ENCODE results near the gene HSH2D. TPM values are rescaled to one million over a fixed set of nuclear protein-coding genes. Genes with fewer than 3 reads are reported as not detected.

HSH2D gene
- polyA plus RNA-seq, 1 of the 3 experiments (the other 2 are of a cell fraction): not detected

- CTCF ChIA-PET: no interaction called here
These were observed 59.9 kb downstream of the HSH2D start for GRCh38 chr19:16203256-16204004.

GRCh38 chr19:16204005-16204294 is 60.5 kb downstream of the HSH2D start:
- POLR2A ChIA-PET: interaction anchor here (0.6 kb wide), 1 partner anchor 149 kb away, joined by 6 read pairs; no protein-coding TSS in a partner anchor
- DNase-seq: peak; percentile 15

More at GRCh38 chr19:16203256-16204004, 59.9 kb downstream of the HSH2D start:
- H3K4me3 ChIP-seq (ENCODE audit: low read depth in 2 of 2, low read length in 1 of 2): no peak overlapping the region
- POLR2A ChIA-PET: interaction anchor here (0.6 kb wide), 1 partner anchor 150 kb away, joined by 6 read pairs; no protein-coding TSS in a partner anchor
- TF ChIP-seq NRF1 (IDR thresholded peaks at IDR 0.05; ENCODE audit: low read depth, low read length): no peak
- TF ChIP-seq POLR2AphosphoS5 (IDR thresholded peaks at IDR 0.05; ENCODE audit: low read depth, low read length): no peak
- TF ChIP-seq RXRA (IDR thresholded peaks at IDR 0.05; ENCODE audit: borderline replicate concordance, low read depth): no peak
- TF ChIP-seq TAF1 (IDR thresholded peaks at IDR 0.05; ENCODE audit: borderline replicate concordance, low read depth, low read length): no peak
- TF ChIP-seq MEF2A (IDR thresholded peaks at IDR 0.05; ENCODE audit: borderline replicate concordance, low read depth): no peak
- no peak for TF ChIP-seq CTCF (IDR thresholded peaks at IDR 0.05)
- no peak for TF ChIP-seq TEAD4 (IDR thresholded peaks at IDR 0.05; ENCODE audit: borderline replicate concordance, insufficient read depth)
- TF ChIP-seq YY1 (IDR thresholded peaks at IDR 0.05; ENCODE audit: low read depth): no peak
- TF ChIP-seq EZH2phosphoT487 (IDR thresholded peaks at IDR 0.05; ENCODE audit: borderline replicate concordance, low read depth): no peak
- TF ChIP-seq JUND (IDR thresholded peaks at IDR 0.05): no peak
- no peak for TF ChIP-seq NFIC (IDR thresholded peaks at IDR 0.05; ENCODE audit: borderline replicate concordance)
- no peak for TF ChIP-seq ELF1 (IDR thresholded peaks at IDR 0.05)
- TF ChIP-seq FOSL2 (IDR thresholded peaks at IDR 0.05; ENCODE audit: borderline replicate concordance, low read depth): no peak
- H3K27ac ChIP-seq (ENCODE audit: low read depth in 2 of 2, low read length in 1 of 2): no peak overlapping the region
- peaks cover 44% of the 10 kb centered on the region for H3K79me2 ChIP-seq (ENCODE audit: insufficient read depth)
- H3K9me3 ChIP-seq: no peaks in the 10 kb centered on the region
- peaks cover 6 to 29% of the 10 kb centered on the region in 2 experiments; a peak in 1 of 4 replicates for H3K4me1 ChIP-seq (ENCODE audit: control insufficient read depth in 1 of 2, insufficient read depth in 2 of 2, low read depth in 1 of 2, low read length in 1 of 2)
- no peaks in the 10 kb centered on the region for H3K27me3 ChIP-seq (ENCODE audit: insufficient read depth)
- H3K36me3 ChIP-seq (replicated peaks in 1 of 2; ENCODE audit: control insufficient read depth in 1 of 2, insufficient read depth in 2 of 2, low read length in 1 of 2): peaks cover 0 to 76% of the 10 kb centered on the region in 2 experiments
- no peak overlapping the region for H2AFZ ChIP-seq (ENCODE audit: low read depth)
- peaks cover 43% of the 10 kb centered on the region for H4K20me1 ChIP-seq (ENCODE audit: insufficient read depth)
- no peaks in the 10 kb centered on the region for H3K9me2 ChIP-seq
- no peaks in the 10 kb centered on the region for H3F3A ChIP-seq (replicated peaks; ENCODE audit: insufficient read depth)
- 89% methylated on average over 8 of the region's 19 CpGs for WGBS (ENCODE audit: low lambda C conversion rate)
- no peak overlapping the region for H3K4me2 ChIP-seq
- H3K9ac ChIP-seq: no peak overlapping the region
- no peak for DNase-seq

More at GRCh38 chr19:16204005-16204294, 60.5 kb downstream of the HSH2D start:
- H3K27ac ChIP-seq (ENCODE audit: low read depth in 2 of 2, low read length in 1 of 2): no peak overlapping the region
- H3F3A ChIP-seq (replicated peaks; ENCODE audit: insufficient read depth): no peaks in the 10 kb centered on the region
- no peaks in the 10 kb centered on the region for H3K27me3 ChIP-seq (ENCODE audit: insufficient read depth)
- H3K36me3 ChIP-seq (replicated peaks in 1 of 2; ENCODE audit: control insufficient read depth in 1 of 2, insufficient read depth in 2 of 2, low read length in 1 of 2): peaks cover 3 to 81% of the 10 kb centered on the region in 2 experiments
- 88% methylated on average over 5 of the region's 5 CpGs for WGBS (ENCODE audit: low lambda C conversion rate)
- peaks cover 4 to 25% of the 10 kb centered on the region in 2 experiments; a peak in 1 of 4 replicates for H3K4me1 ChIP-seq (ENCODE audit: control insufficient read depth in 1 of 2, insufficient read depth in 2 of 2, low read depth in 1 of 2, low read length in 1 of 2)
- TF ChIP-seq ZBTB33 (IDR thresholded peaks at IDR 0.05; ENCODE audit: borderline replicate concordance, low read depth) (no peak), IRF3 (IDR thresholded peaks at IDR 0.05; ENCODE audit: low read depth, low read length) (no peak), POLR2AphosphoS5 (IDR thresholded peaks at IDR 0.05; ENCODE audit: low read depth, low read length) (no peak), EZH2phosphoT487 (IDR thresholded peaks at IDR 0.05; ENCODE audit: borderline replicate concordance, low read depth) (no peak), RXRA (IDR thresholded peaks at IDR 0.05; ENCODE audit: borderline replicate concordance, low read depth) (no peak), CHD2 (IDR thresholded peaks at IDR 0.05; ENCODE audit: low read length, partially characterized antibody) (no peak), MEF2A (IDR thresholded peaks at IDR 0.05; ENCODE audit: borderline replicate concordance, low read depth) (no peak), FOXM1 (IDR thresholded peaks at IDR 0.05; ENCODE audit: low read depth) (no peak), USF1 (IDR thresholded peaks at IDR 0.05; ENCODE audit: borderline replicate concordance, low read depth) (no peak), TEAD4 (IDR thresholded peaks at IDR 0.05; ENCODE audit: borderline replicate concordance, insufficient read depth) (no peak), YY1 (IDR thresholded peaks at IDR 0.05; ENCODE audit: low read depth) (no peak), ELF1 (IDR thresholded peaks at IDR 0.05) (no peak), RFX5 (IDR thresholded peaks at IDR 0.05; ENCODE audit: low read length) (no peak)
- peaks cover 44% of the 10 kb centered on the region for H3K79me2 ChIP-seq (ENCODE audit: insufficient read depth)
- CTCF ChIA-PET: no interaction called here
- peaks cover 42% of the 10 kb centered on the region for H4K20me1 ChIP-seq (ENCODE audit: insufficient read depth)
- H3K9ac ChIP-seq: no peak overlapping the region
- no peak overlapping the region for H3K4me3 ChIP-seq (ENCODE audit: low read depth in 2 of 2, low read length in 1 of 2)
- H3K9me2 ChIP-seq: no peaks in the 10 kb centered on the region
- no peak overlapping the region for H2AFZ ChIP-seq (ENCODE audit: low read depth)
- H3K4me2 ChIP-seq: no peak overlapping the region
- H3K9me3 ChIP-seq: no peaks in the 10 kb centered on the region

Measured in SK-N-SH (cell line).